GM12878 (cell line): ENCODE data around the gene DDX10. TPM values are rescaled to one million over a fixed set of nuclear protein-coding genes. Genes with fewer than 3 reads are reported as not detected.
A peak's percentile ranks its signal among the peaks of the same experiment; 100 is the strongest.

ENCODE experiments used
- BACH1 ChIP-seq: fragments of 450-650 bp; IDR thresholded peaks from 2 replicates; pipeline ENCODE4 v1.6.1; 2017; ENCODE audit warnings: mild to moderate bottlenecking, borderline replicate concordance
- BMI1 ChIP-seq: fragments of 450-650 bp; IDR thresholded peaks from 2 replicates; pipeline ENCODE4 v1.6.1; 2016; ENCODE audit warnings: mild to moderate bottlenecking, moderate library complexity, borderline replicate concordance
- CEBPB ChIP-seq, 2 experiments: fragments of 150-350 bp in 1 of 2; IDR thresholded peaks; 2 replicates each; pipeline ENCODE4 v1.6.1; 2012 to 2014; ENCODE audit warnings: low read depth in 2 of 2, low read length in 2 of 2, borderline replicate concordance in 1 of 2, inconsistent platforms in 1 of 2
- CHD1 ChIP-seq: IDR thresholded peaks from 2 replicates; pipeline ENCODE4 v1.6.1; 2012; ENCODE audit warnings: low read depth, low read length, improper control_type of control experiment
- DPF2 ChIP-seq: fragments of 450-650 bp; IDR thresholded peaks from 2 replicates; pipeline ENCODE4 v1.6.1; 2017; ENCODE audit warnings: mild to moderate bottlenecking
- ETV6 ChIP-seq, 2 experiments: fragments of 450-650 bp in 1 of 2; IDR thresholded peaks in 1 of 2; conservative IDR thresholded peaks in 1 of 2; 2 replicates each; pipeline ENCODE4 v1.6.1; 2014; ENCODE audit warnings: antibody characterized with exemption in 1 of 2, borderline replicate concordance in 1 of 2, low read depth in 1 of 2, mild to moderate bottlenecking in 1 of 2, moderate library complexity in 1 of 2
- GABPA ChIP-seq: IDR thresholded peaks from 2 replicates; pipeline ENCODE4 v1.6.1; 2014; ENCODE audit warnings: antibody characterized with exemption, low read depth, mild to moderate bottlenecking, inconsistent platforms
- IKZF1 ChIP-seq: fragments of 450-650 bp; conservative IDR thresholded peaks from 2 replicates; pipeline ENCODE4 v1.6.1; 2017; ENCODE audit warnings: antibody characterized with exemption, mild to moderate bottlenecking
- IRF3 ChIP-seq: fragments of 450-650 bp; IDR thresholded peaks from 2 replicates; pipeline ENCODE4 v1.6.1; 2014; ENCODE audit warnings: mild to moderate bottlenecking
- IRF4 ChIP-seq: IDR thresholded peaks from 2 replicates; pipeline ENCODE4 v1.6.1; 2011; ENCODE audit warnings: low read depth, low read length
- MEF2A ChIP-seq: IDR thresholded peaks from 2 replicates; pipeline ENCODE4 v1.6.1; 2011; ENCODE audit warnings: low read depth, mild to moderate bottlenecking, low read length, moderate library complexity; ENCODE audit not compliant: insufficient read depth
- NFYB ChIP-seq: IDR thresholded peaks from 2 replicates; pipeline ENCODE4 v1.6.1; 2011; ENCODE audit warnings: low read depth, mild to moderate bottlenecking, low read length, improper control_type of control experiment, moderate library complexity; ENCODE audit not compliant: insufficient read depth
- PKNOX1 ChIP-seq: fragments of 450-650 bp; IDR thresholded peaks from 2 replicates; pipeline ENCODE4 v1.6.1; 2016; ENCODE audit warnings: mild to moderate bottlenecking
- PML ChIP-seq: IDR thresholded peaks from 2 replicates; pipeline ENCODE4 v1.6.1; 2012; ENCODE audit warnings: low read length, inconsistent platforms
- POLR2A ChIP-seq: IDR thresholded peaks from 2 replicates; pipeline ENCODE4 v1.6.1; 2011; ENCODE audit warnings: low read depth, mild to moderate bottlenecking, low read length
- POLR2AphosphoS5 ChIP-seq: IDR thresholded peaks from 2 replicates; pipeline ENCODE4 v1.6.1; 2011; ENCODE audit warnings: mild to moderate bottlenecking, low read length, inconsistent platforms
- RFX5 ChIP-seq: IDR thresholded peaks from 2 replicates; pipeline ENCODE4 v1.6.1; 2011; ENCODE audit warnings: low read depth, low read length, improper control_type of control experiment
- SP1 ChIP-seq: IDR thresholded peaks from one replicate; pipeline ENCODE4 v1.6.1; 2011; ENCODE audit warnings: low read depth, low read length
- TAF1 ChIP-seq: IDR thresholded peaks from 2 replicates; pipeline ENCODE4 v1.6.1; 2011; ENCODE audit warnings: mild to moderate bottlenecking, low read depth, low read length, borderline replicate concordance
- TARDBP ChIP-seq: IDR thresholded peaks from 2 replicates; pipeline ENCODE4 v1.6.1; 2016; ENCODE audit warnings: borderline replicate concordance
- TCF12 ChIP-seq: IDR thresholded peaks from 2 replicates; pipeline ENCODE4 v1.6.1; 2011; ENCODE audit warnings: low read depth, mild to moderate bottlenecking, low read length
- TCF3 ChIP-seq: IDR thresholded peaks from 2 replicates; pipeline ENCODE4 v1.6.1; 2012; ENCODE audit warnings: low read depth, mild to moderate bottlenecking, low read length, borderline replicate concordance; ENCODE audit not compliant: insufficient read depth
- USF1 ChIP-seq: IDR thresholded peaks from 2 replicates; pipeline ENCODE4 v1.6.1; 2011; ENCODE audit warnings: borderline replicate concordance, low read depth, mild to moderate bottlenecking, moderate library complexity, mixed read lengths, low read length; ENCODE audit not compliant: insufficient read depth; ENCODE audit errors: extremely low read length
- YY1 ChIP-seq: IDR thresholded peaks from 2 replicates; pipeline ENCODE4 v1.6.1; 2011; ENCODE audit warnings: low read depth, mild to moderate bottlenecking, low read length
- ZBED1 ChIP-seq: IDR thresholded peaks from 2 replicates; pipeline ENCODE4 v1.6.1; 2016; ENCODE audit warnings: borderline replicate concordance
- ZNF384 ChIP-seq: IDR thresholded peaks from 2 replicates; pipeline ENCODE4 v1.6.1; 2012; ENCODE audit warnings: low read depth, mild to moderate bottlenecking, low read length, improper control_type of control experiment, borderline replicate concordance
- polyA plus RNA-seq, 11 experiments: library from polyadenylated mRNA; depleted of rRNA in 4 of 11; unstranded in 6 of 11; stranded (reverse) in 5 of 11; fragments of >200 nt; fragmentation: Nextera tagmentation in 4 of 11; fragmentation: Illumina TruSeq in 1 of 11; extraction: Ambion mirVana in 4 of 11; extraction: Trizol in 1 of 11; gene quantifications; 1 replicate in 1 of 11; 2 replicates in 10 of 11; pipeline versions ENCODE4 v1.2.1 to v1.2.3, GENCODE V29; 2011 to 2016; ENCODE audit warnings: inconsistent platforms in 2 of 11, missing spikeins in 2 of 11, low read depth in 1 of 11
- total RNA-seq, 4 experiments: library from RNA; depleted of rRNA in 3 of 4; stranded (reverse); fragments of >200 nt in 3 of 4; fragmentation: Illumina TruSeq in 1 of 4; extraction: Trizol in 1 of 4; gene quantifications; 2 replicates each; pipeline versions ENCODE4 v1.2.1 to v1.2.3, GENCODE V29; 2013 to 2021
- TF ChIP-seq, protein P1 (sequence below): fragments of 450-650 bp; IDR thresholded peaks from 2 replicates; pipeline ENCODE4 v1.6.1; 2018; ENCODE audit warnings: borderline replicate concordance, mild to moderate bottlenecking; ENCODE audit not compliant: partially characterized antibody

Gene DDX10
- total and polyA plus RNA-seq, 10 of the 15 experiments (the other 5 are each of a cell fraction or from before 2014, with no cell fraction given): 20.9 to 51.5 (median 31.9) TPM

- peak; percentile 81 for TF ChIP-seq MEF2A
- 0 out of 2 replicates have a peak, but pooled peaks have one; percentile 52 for TF ChIP-seq TCF3
- peak; percentile 96 for TF ChIP-seq IRF4
- peak; percentile 44 for TF ChIP-seq SP1
- TF ChIP-seq ETV6 (conservative IDR thresholded peaks at IDR 0.05 in 1 of 2, IDR thresholded peaks at IDR 0.05 in 1 of 2; ENCODE audit: borderline replicate concordance in 1 of 2, low read depth in 1 of 2): peak in 1 of 2 experiments; percentile 92; a peak in 2 of 4 replicates
- peak; percentile 87 for TF ChIP-seq PML
- no peak for TF ChIP-seq TAF1
- TF ChIP-seq ZNF384: peak; percentile 72; the same call in 1 of the 2 replicates
- 0 out of 2 replicates have a peak, but pooled peaks have one; percentile 40 for TF ChIP-seq POLR2AphosphoS5
- TF ChIP-seq TCF12: 0 out of 2 replicates have a peak, but pooled peaks have one; percentile 19
- TF ChIP-seq, protein P1, sequence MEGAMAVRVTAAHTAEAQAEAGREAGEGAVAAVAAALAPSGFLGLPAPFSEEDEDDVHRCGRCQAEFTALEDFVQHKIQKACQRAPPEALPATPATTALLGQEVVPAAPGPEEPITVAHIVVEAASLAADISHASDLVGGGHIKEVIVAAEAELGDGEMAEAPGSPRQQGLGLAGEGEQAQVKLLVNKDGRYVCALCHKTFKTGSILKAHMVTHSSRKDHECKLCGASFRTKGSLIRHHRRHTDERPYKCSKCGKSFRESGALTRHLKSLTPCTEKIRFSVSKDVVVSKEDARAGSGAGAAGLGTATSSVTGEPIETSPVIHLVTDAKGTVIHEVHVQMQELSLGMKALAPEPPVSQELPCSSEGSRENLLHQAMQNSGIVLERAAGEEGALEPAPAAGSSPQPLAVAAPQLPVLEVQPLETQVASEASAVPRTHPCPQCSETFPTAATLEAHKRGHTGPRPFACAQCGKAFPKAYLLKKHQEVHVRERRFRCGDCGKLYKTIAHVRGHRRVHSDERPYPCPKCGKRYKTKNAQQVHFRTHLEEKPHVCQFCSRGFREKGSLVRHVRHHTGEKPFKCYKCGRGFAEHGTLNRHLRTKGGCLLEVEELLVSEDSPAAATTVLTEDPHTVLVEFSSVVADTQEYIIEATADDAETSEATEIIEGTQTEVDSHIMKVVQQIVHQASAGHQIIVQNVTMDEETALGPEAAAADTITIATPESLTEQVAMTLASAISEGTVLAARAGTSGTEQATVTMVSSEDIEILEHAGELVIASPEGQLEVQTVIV: no peak
- TF ChIP-seq TARDBP: no peak
- peak; percentile 75 for TF ChIP-seq PKNOX1
- peak; percentile 68 for TF ChIP-seq GABPA
- peak; percentile 90; the same call in 1 of the 2 replicates for TF ChIP-seq ZBED1
- TF ChIP-seq BACH1: peak; percentile 66; the same call in 1 of the 2 replicates
- peak; percentile 93 for TF ChIP-seq RFX5
- TF ChIP-seq POLR2A: peak; percentile 57
- peak in 1 of 2 experiments; percentile 89; a peak in 2 of 4 replicates for TF ChIP-seq CEBPB (IDR thresholded peaks at IDR 0.05; ENCODE audit: borderline replicate concordance in 1 of 2, low read depth in 2 of 2, low read length in 2 of 2)
- peak; percentile 98 for TF ChIP-seq DPF2
- TF ChIP-seq IRF3: no peak
- no peak for TF ChIP-seq NFYB
- TF ChIP-seq USF1: no peak
- peak; percentile 96 for TF ChIP-seq IKZF1
- TF ChIP-seq YY1: peak; percentile 45; the same call in 1 of the 2 replicates
- peak; percentile 81 for TF ChIP-seq BMI1
- no peak for TF ChIP-seq CHD1
Measured at GRCh38 chr11:108733479-108734116, 68.7 kb downstream of the DDX10 start (continued).
